ENCODE measurements around the gene PREP.

PREP gene

GRCh38 chr6:105391705-105392104 lies 11.2 kb downstream of the PREP start:
- no peak for DNase-seq

GRCh38 chr6:105389543-105389942 lies 13.3 kb downstream of the PREP start:
- no peak for DNase-seq

GRCh38 chr6:105388392-105388791 lies 14.5 kb downstream of the PREP start:
- no peak for DNase-seq

- no peak for DNase-seq
Measured at GRCh38 chr6:105384004-105384403, 18.9 kb downstream of the PREP start.

- DNase-seq = no peak
Measured at GRCh38 chr6:105382958-105383357, 19.9 kb downstream of the PREP start.

GRCh38 chr6:105382496-105382895 lies 20.4 kb downstream of the PREP start:
- DNase-seq = no peak

GRCh38 chr6:105380634-105381033 lies 22.2 kb downstream of the PREP start:
- DNase-seq = no peak

GRCh38 chr6:105375797-105376196 lies 27.1 kb downstream of the PREP start:
- DNase-seq = no peak

GRCh38 chr6:105374010-105374420 lies 28.9 kb downstream of the PREP start:
- no peak for DNase-seq

GRCh38 chr6:105373481-105373880 lies 29.4 kb downstream of the PREP start:
- no peak for DNase-seq

- no peak for DNase-seq
Measured at GRCh38 chr6:105372849-105373182, 30.1 kb downstream of the PREP start.

GRCh38 chr6:105372142-105372848 lies 30.6 kb downstream of the PREP start:
- no peak for DNase-seq

- DNase-seq = no peak
Measured at GRCh38 chr6:105370351-105370750, 32.5 kb downstream of the PREP start.

- DNase-seq = no peak
Measured at GRCh38 chr6:105369145-105369544, 33.7 kb downstream of the PREP start.

- no peak for DNase-seq
Measured at GRCh38 chr6:105364243-105364642, 38.6 kb downstream of the PREP start.

- peak; percentile 41 for DNase-seq
Measured at GRCh38 chr6:105363100-105363754, 39.7 kb downstream of the PREP start.

- DNase-seq = peak; percentile 62
Measured at GRCh38 chr6:105359419-105360370, 43.2 kb downstream of the PREP start.

- DNase-seq = no peak
Measured at GRCh38 chr6:105357165-105357564, 45.7 kb downstream of the PREP start.

- no peak for DNase-seq
Measured at GRCh38 chr6:105352037-105352617, 50.8 kb downstream of the PREP start.

- no peak for DNase-seq
Measured at GRCh38 chr6:105348897-105349296, 54.0 kb downstream of the PREP start.

GRCh38 chr6:105346052-105346451 lies 56.8 kb downstream of the PREP start:
- no peak for DNase-seq

- DNase-seq = no peak
Measured at GRCh38 chr6:105345506-105345905, 57.4 kb downstream of the PREP start.

GRCh38 chr6:105344881-105345370 lies 58.0 kb downstream of the PREP start:
- no peak for DNase-seq

All from amniotic stem cell (primary cell).